ENCODE data around the gene LMAN2L. TPM values are rescaled to one million over a fixed set of nuclear protein-coding genes. Genes with fewer than 3 reads are reported as not detected.

The LMAN2L gene
- total RNA-seq, 1 experiment from 2014 or later: 17.6 TPM

- Mint-ChIP-seq H3K27ac (no peak overlapping the region), H3K9me3 (peaks cover 0 to 4% of the 10 kb centered on the region in 2 experiments; a peak in 2 of 5 replicates), H3K4me1 (no peaks in the 10 kb centered on the region), H3K4me3 (no peak overlapping the region), H3K36me3 (ENCODE audit: insufficient read depth in 1 of 3, low read depth in 3 of 3) (peaks cover 38 to 62% (median 52%) of the 10 kb centered on the region in 3 experiments; a peak in 6 of 7 replicates), H3K27me3 (ENCODE audit: low read depth) (no peaks in the 10 kb centered on the region)
- H3K27me3 ChIP-seq (ENCODE audit: insufficient read depth, low read length): no peaks in the 10 kb centered on the region
- H3K79me2 ChIP-seq (ENCODE audit: insufficient read depth, low read length): no peaks in the 10 kb centered on the region
- no peaks in the 10 kb centered on the region for H3K9me3 ChIP-seq (ENCODE audit: control insufficient read depth, low read depth, low read length)
- H2AK5ac ChIP-seq (ENCODE audit: insufficient read length, low read length): no peak overlapping the region
- H3K56ac ChIP-seq (ENCODE audit: insufficient read length, low read depth, low read length): no peak overlapping the region
- H3K27ac ChIP-seq (ENCODE audit: insufficient read length, low read depth, low read length): no peak overlapping the region
- no peak overlapping the region for H2BK12ac ChIP-seq (ENCODE audit: insufficient read length, low read depth, low read length)
- H4K5ac ChIP-seq (ENCODE audit: insufficient read length, low read depth, low read length): no peak overlapping the region
- H2BK5ac ChIP-seq (ENCODE audit: insufficient read length, low read length): no peak overlapping the region
- H4K20me1 ChIP-seq (ENCODE audit: control insufficient read depth, insufficient read depth, insufficient read length): no peaks in the 10 kb centered on the region
- H3K18ac ChIP-seq (ENCODE audit: insufficient read length, low read depth, low read length): no peak overlapping the region
- H2BK120ac ChIP-seq (ENCODE audit: low read depth, low read length, poor library complexity, severe bottlenecking): no peak overlapping the region
- no peak overlapping the region for H3K14ac ChIP-seq (ENCODE audit: insufficient read depth, low read length)
- H3K4ac ChIP-seq (ENCODE audit: low read depth, low read length): no peak overlapping the region
- no peak overlapping the region for H3K23ac ChIP-seq (ENCODE audit: insufficient read length, low read depth, low read length)
- H4K91ac ChIP-seq (ENCODE audit: insufficient read length, low read depth, low read length): no peak overlapping the region
- H2BK20ac ChIP-seq (ENCODE audit: low read depth, low read length, poor library complexity, severe bottlenecking): no peak overlapping the region
- H3K23me2 ChIP-seq (ENCODE audit: insufficient read length, low read depth, low read length, poor library complexity, severe bottlenecking): no peaks in the 10 kb centered on the region
- H2AFZ ChIP-seq (ENCODE audit: low read length): no peak overlapping the region
- H4K8ac ChIP-seq (replicated peaks; ENCODE audit: insufficient read length, low read depth, low read length): no peak overlapping the region
- WGBS (ENCODE audit: extremely low coverage, insufficient read length, low lambda C conversion rate): no CpG with 5 or more reads among the region's 3 CpGs
- no peak overlapping the region for H3K9ac ChIP-seq (ENCODE audit: extremely low read depth, insufficient read length, low read length)
- TF ChIP-seq, protein P1, sequence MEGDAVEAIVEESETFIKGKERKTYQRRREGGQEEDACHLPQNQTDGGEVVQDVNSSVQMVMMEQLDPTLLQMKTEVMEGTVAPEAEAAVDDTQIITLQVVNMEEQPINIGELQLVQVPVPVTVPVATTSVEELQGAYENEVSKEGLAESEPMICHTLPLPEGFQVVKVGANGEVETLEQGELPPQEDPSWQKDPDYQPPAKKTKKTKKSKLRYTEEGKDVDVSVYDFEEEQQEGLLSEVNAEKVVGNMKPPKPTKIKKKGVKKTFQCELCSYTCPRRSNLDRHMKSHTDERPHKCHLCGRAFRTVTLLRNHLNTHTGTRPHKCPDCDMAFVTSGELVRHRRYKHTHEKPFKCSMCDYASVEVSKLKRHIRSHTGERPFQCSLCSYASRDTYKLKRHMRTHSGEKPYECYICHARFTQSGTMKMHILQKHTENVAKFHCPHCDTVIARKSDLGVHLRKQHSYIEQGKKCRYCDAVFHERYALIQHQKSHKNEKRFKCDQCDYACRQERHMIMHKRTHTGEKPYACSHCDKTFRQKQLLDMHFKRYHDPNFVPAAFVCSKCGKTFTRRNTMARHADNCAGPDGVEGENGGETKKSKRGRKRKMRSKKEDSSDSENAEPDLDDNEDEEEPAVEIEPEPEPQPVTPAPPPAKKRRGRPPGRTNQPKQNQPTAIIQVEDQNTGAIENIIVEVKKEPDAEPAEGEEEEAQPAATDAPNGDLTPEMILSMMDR (conservative IDR thresholded peaks at IDR 0.05): no peak
- no peak overlapping the region for H3T11ph ChIP-seq (ENCODE audit: low read length)
- no peaks in the 10 kb centered on the region for H3K79me1 ChIP-seq (ENCODE audit: insufficient read depth, low read depth, low read length, poor library complexity, severe bottlenecking)
- no peak overlapping the region for H3K4me2 ChIP-seq (ENCODE audit: insufficient read depth, insufficient read length, low read length)
- DNase-seq: no peak
- no peak overlapping the region for H2BK15ac ChIP-seq (ENCODE audit: low read depth, low read length)
- no peaks in the 10 kb centered on the region for H3K4me1 ChIP-seq (ENCODE audit: insufficient read depth, low read length)
Measured at GRCh38 chr2:96710985-96711384, 28.9 kb downstream of the LMAN2L start.

Data from H9 (cell line).